ENCODE data around the gene ANKRD60.
A peak's percentile ranks its signal among the peaks of the same experiment; 100 is the strongest.

ANKRD60 gene, protein sequence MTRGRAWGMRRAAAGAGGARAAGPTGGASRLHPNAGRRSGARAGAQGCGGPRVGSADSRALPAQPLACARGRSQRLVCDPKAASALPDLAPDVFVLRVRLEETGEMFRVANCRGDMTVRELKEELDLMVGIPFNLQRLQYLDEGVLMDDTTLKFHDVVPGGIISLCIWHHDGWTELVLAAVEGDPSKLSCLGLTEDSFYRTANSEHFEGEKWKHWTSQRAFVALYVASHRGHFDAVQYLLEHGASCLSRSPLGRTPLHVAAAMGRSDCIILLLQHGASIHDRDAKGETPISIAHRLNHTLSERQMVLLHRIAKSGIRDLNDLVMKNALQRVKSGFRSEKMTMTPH

DNA sequence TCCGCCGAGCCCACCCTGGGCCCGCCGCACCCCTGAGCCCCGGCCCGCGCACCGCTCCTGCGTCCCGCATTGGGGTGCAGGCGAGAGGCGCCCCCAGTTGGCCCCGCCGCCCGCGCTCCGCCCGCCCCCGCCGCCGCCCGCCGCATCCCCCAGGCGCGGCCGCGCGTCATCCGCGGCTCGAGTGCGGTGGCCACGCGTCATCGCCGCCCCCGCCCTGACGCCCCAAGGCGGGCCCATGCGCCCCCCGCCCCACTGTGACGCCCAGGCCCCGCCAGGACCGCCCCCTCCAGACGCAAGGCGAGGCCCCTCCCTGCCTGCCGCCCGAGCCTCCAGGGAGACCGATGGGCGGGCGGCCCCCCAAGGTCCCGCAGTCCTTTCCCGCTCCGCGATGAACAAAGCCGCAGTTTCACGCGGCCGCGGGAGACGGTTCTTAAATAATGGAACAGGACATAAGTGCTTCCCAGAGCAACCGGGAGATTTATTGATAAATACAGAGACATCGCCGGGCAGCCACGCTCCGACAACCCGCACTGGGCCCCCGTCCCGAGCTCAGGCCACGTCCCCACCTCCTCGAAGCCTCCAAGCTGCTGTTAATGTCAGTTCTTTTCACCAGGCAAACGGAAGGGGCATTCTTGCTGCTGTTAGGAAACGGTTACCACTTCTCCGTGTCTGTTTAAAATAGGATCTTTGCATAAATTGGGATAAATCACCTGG, at the start of gene ANKRD60:
Gene ANKRD60, minus strand, starts transcription at position 170 of the 714 bp plus-strand sequence. Its CDS starts 0 bp downstream, at position 170.
- in situ Hi-C loops (cut with MboI; ENCODE audit: low pct_unique_long_range_greater_than_20kb, low sequenced_read_pairs, unreplicated experiment), result loop anchor here (25.0 kb wide), 2 partner anchors 459 to 609 kb away; partner anchors contain the start of gene NPEPL1
- TF ChIP-seq, protein P1, sequence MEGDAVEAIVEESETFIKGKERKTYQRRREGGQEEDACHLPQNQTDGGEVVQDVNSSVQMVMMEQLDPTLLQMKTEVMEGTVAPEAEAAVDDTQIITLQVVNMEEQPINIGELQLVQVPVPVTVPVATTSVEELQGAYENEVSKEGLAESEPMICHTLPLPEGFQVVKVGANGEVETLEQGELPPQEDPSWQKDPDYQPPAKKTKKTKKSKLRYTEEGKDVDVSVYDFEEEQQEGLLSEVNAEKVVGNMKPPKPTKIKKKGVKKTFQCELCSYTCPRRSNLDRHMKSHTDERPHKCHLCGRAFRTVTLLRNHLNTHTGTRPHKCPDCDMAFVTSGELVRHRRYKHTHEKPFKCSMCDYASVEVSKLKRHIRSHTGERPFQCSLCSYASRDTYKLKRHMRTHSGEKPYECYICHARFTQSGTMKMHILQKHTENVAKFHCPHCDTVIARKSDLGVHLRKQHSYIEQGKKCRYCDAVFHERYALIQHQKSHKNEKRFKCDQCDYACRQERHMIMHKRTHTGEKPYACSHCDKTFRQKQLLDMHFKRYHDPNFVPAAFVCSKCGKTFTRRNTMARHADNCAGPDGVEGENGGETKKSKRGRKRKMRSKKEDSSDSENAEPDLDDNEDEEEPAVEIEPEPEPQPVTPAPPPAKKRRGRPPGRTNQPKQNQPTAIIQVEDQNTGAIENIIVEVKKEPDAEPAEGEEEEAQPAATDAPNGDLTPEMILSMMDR (IDR thresholded peaks at IDR 0.05; ENCODE audit: extremely low read depth, insufficient read depth, missing control alignments), result no peak
- DNase-seq (ENCODE audit: low spot score), result peak; percentile 64

DNA sequence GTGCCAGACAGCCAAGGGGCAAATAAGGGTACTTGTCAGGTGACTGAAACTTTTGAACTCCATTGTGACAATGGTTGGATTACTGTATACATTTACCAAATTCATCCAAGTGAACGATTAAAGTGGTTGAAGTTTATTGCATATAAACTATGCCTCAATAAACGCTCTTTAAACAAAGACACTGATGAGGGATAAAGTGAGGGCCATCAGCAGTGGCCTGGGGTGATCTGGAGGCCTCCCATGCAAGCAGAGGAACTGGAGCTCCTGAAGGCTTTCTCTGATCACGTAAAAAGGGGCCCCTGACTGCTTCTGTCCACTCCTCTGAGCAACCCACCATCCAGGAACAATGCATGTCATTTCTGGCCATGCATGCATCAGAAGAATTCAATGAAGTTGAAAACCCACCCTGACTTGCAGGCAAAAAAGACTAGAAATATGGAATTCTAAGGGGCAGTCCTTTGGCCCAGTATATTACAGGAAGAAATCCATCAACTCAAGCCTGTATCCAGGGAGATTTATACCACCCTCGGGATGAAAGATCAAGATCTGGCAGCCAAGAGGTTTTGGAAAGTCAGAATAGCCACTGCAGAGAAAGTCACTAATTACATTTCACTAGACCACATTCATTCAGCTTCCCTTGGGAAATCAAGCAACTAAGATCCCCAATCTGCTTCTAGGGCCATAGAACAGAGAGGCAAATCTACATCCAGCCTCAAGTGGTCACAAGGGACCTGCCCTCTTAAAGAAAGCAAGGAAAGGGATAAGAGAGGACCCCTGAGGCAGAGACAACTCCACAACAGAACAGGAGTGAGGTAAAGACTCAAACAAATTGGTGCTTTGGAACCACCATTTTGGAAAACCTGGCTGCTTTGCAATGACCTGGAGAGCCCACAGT, 49.4 kb upstream of the ANKRD60 start:
- no peak for DNase-seq (ENCODE audit: low spot score)
- in situ Hi-C loops (cut with MboI; ENCODE audit: low pct_unique_long_range_greater_than_20kb, low sequenced_read_pairs, unreplicated experiment), result no loop called here
- TF ChIP-seq, protein P1 (IDR thresholded peaks at IDR 0.05; ENCODE audit: extremely low read depth, insufficient read depth, missing control alignments), result no peak

GRCh38 chr20:58277107-58277506, 48.7 kb upstream of the ANKRD60 start:
- TF ChIP-seq, protein P1 (IDR thresholded peaks at IDR 0.05; ENCODE audit: extremely low read depth, insufficient read depth, missing control alignments), result no peak
- DNase-seq (ENCODE audit: low spot score), result no peak
- in situ Hi-C loops (cut with MboI; ENCODE audit: low pct_unique_long_range_greater_than_20kb, low sequenced_read_pairs, unreplicated experiment), result no loop called here

GRCh38 chr20:58274384-58274783, 45.9 kb upstream of the ANKRD60 start:
- TF ChIP-seq, protein P1 (IDR thresholded peaks at IDR 0.05; ENCODE audit: extremely low read depth, insufficient read depth, missing control alignments), result no peak
- in situ Hi-C loops (cut with MboI; ENCODE audit: low pct_unique_long_range_greater_than_20kb, low sequenced_read_pairs, unreplicated experiment), result no loop called here
- DNase-seq (ENCODE audit: low spot score), result no peak

GRCh38 chr20:58271606-58272351, 43.3 kb upstream of the ANKRD60 start:
- TF ChIP-seq, protein P1 (IDR thresholded peaks at IDR 0.05; ENCODE audit: extremely low read depth, insufficient read depth, missing control alignments), result no peak
- peak; percentile 13 for DNase-seq (ENCODE audit: low spot score)
- in situ Hi-C loops (cut with MboI; ENCODE audit: low pct_unique_long_range_greater_than_20kb, low sequenced_read_pairs, unreplicated experiment), result no loop called here
